Stomach (tissue), 4 donors: ENCODE results near the gene CPA5.

Experiments used
- POLR2A ChIP-seq, 4 donors: fragments of 450-650 bp; IDR thresholded peaks; one replicate each; pipeline ENCODE4 v1.6.1; 2016; ENCODE audit warnings: antibody characterized with exemption in 4 of 4, control low read depth in 2 of 4, mild to moderate bottlenecking in 1 of 4, moderate library complexity in 1 of 4
- TF ChIP-seq, protein P1 (sequence below), 7 experiments: fragments of 450-650 bp in 4 of 7; fragments of 200-600 bp in 3 of 7; sonication (generic) in 3 of 7; IDR thresholded peaks; one replicate each; pipeline ENCODE4 v1.5.1; 2016 to 2019; ENCODE audit warnings: antibody characterized with exemption in 7 of 7, control low read depth in 2 of 7, mild to moderate bottlenecking in 1 of 7

DNA sequence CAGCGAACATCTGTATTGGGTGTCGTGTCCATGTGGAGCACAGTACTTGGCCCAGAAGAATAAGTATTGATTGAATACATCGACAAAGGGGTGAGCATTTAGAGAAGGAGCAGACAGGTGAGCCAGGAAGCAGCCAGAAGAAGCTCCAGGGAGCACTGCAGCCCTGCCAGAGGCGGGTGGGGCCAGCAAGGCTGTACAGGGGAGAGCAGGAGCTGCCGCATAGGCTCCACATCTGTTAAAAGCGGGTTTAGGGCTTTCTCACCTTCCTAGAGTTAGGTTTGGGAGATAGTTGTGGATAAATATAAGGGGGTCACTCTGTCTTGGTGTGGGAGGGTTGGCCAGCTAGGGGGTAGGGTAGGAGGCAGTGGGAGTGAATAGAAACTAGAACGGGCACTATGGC is 34.4 kb downstream of the CPA5 start:
- TF ChIP-seq, protein P1, sequence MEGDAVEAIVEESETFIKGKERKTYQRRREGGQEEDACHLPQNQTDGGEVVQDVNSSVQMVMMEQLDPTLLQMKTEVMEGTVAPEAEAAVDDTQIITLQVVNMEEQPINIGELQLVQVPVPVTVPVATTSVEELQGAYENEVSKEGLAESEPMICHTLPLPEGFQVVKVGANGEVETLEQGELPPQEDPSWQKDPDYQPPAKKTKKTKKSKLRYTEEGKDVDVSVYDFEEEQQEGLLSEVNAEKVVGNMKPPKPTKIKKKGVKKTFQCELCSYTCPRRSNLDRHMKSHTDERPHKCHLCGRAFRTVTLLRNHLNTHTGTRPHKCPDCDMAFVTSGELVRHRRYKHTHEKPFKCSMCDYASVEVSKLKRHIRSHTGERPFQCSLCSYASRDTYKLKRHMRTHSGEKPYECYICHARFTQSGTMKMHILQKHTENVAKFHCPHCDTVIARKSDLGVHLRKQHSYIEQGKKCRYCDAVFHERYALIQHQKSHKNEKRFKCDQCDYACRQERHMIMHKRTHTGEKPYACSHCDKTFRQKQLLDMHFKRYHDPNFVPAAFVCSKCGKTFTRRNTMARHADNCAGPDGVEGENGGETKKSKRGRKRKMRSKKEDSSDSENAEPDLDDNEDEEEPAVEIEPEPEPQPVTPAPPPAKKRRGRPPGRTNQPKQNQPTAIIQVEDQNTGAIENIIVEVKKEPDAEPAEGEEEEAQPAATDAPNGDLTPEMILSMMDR (IDR thresholded peaks at IDR 0.05): no peak
- no peak for TF ChIP-seq POLR2A (IDR thresholded peaks at IDR 0.05)
